Transverse colon (tissue), 4 donors: ENCODE results near the gene B3GNT7. TPM values are rescaled to one million over a fixed set of nuclear protein-coding genes. Genes with fewer than 3 reads are reported as not detected.

Experiments used
- DNase-seq: peaks from one replicate; pipeline ENCODE4 v3.0.0-alpha.2; 2019
- H3K27ac ChIP-seq, 4 donors: fragments of 200-600 bp; sonication (generic); 2 replicates each; pipeline ENCODE4 v1.5.1; 2016 to 2018; ENCODE audit warnings: inconsistent platforms in 4 of 4
- H3K27me3 ChIP-seq: fragments of 200-600 bp; sonication (generic); 2 replicates; pipeline ENCODE4 v1.5.1; 2017; ENCODE audit warnings: inconsistent platforms
- H3K36me3 ChIP-seq, 4 donors: fragments of 200-600 bp; sonication (generic); 2 replicates each; pipeline ENCODE4 v1.5.1; 2017 to 2019; ENCODE audit warnings: inconsistent platforms in 4 of 4
- H3K4me1 ChIP-seq, 4 donors: fragments of 200-600 bp; sonication (generic); 2 replicates each; pipeline ENCODE4 v1.5.1; 2017 to 2020; ENCODE audit warnings: inconsistent platforms in 4 of 4
- H3K4me3 ChIP-seq, 4 donors: fragments of 200-600 bp; sonication (generic); 1 replicate in 1 of 4; 2 replicates in 3 of 4; pipeline versions ENCODE4 v1.5.1 to v1.6.1; 2017 to 2019; ENCODE audit warnings: inconsistent platforms in 4 of 4
- H3K9me3 ChIP-seq, 2 donors: fragments of 200-600 bp; sonication (generic); 2 replicates each; pipeline ENCODE4 v1.5.1; 2017 to 2019; ENCODE audit warnings: inconsistent platforms in 2 of 2
- EP300 ChIP-seq: sonication (generic); formaldehyde crosslinking; IDR thresholded peaks from one replicate; pipeline ENCODE4 v1.6.1; 2017; ENCODE audit warnings: antibody characterized with exemption, low read depth
- POLR2A ChIP-seq: fragments of 450-650 bp; IDR thresholded peaks from one replicate; pipeline ENCODE4 v1.6.1; 2016; ENCODE audit warnings: antibody characterized with exemption, mild to moderate bottlenecking, moderate library complexity
- POLR2AphosphoS5 ChIP-seq, 3 donors: sonication (generic); formaldehyde crosslinking; IDR thresholded peaks; one replicate each; pipeline ENCODE4 v1.6.1; 2016; ENCODE audit warnings: antibody characterized with exemption in 3 of 3
- WGBS, 2 donors: methylation state at CpG; one replicate each; pipeline ENCODE4 v1.1.5; 2018; ENCODE audit warnings: low coverage in 1 of 2; 5-methylcytosine and 5-hydroxymethylcytosine counted together
- in situ Hi-C, 4 donors: fragments of 200-750 bp; cut with MboI; loops; one replicate each; pipeline versions ENCODE4 v1.15.0 to v1.15.1; 2017; ENCODE audit warnings: low sequenced_read_pairs in 3 of 4, low pct_ligation_motif_present in 1 of 4, low pct_unique_long_range_greater_than_20kb in 1 of 4
- intact Hi-C: fragments of 100-400 bp; cut with DNase I; formaldehyde crosslinking; loops from one replicate; pipeline ENCODE4 v1.15.1; 2023; ENCODE audit warnings: low total_unique reads
- total RNA-seq, 4 donors: library from RNA; depleted of rRNA; stranded (reverse); fragments of >200 nt; gene quantifications; one replicate each; pipeline ENCODE4 v1.1.0, GENCODE V29; 2016
- TF ChIP-seq, protein P1 (sequence below), 5 experiments: fragments of 200-600 bp in 3 of 5; fragments of 450-650 bp in 2 of 5; sonication (generic) in 3 of 5; IDR thresholded peaks; 1 replicate in 2 of 5; 2 replicates in 3 of 5; pipeline ENCODE4 v1.5.1; 2016 to 2017; ENCODE audit warnings: antibody characterized with exemption in 5 of 5, inconsistent platforms in 3 of 5, mild to moderate bottlenecking in 2 of 5, moderate library complexity in 1 of 5

The B3GNT7 gene
- total RNA-seq, 4 donors from 2014 or later: 41.8 to 113 (median 55.2) TPM

- peaks cover 0 to 15% (median 10%) of the 10 kb centered on the region in 4 donors for H3K4me1 ChIP-seq
- TF ChIP-seq, protein P1, sequence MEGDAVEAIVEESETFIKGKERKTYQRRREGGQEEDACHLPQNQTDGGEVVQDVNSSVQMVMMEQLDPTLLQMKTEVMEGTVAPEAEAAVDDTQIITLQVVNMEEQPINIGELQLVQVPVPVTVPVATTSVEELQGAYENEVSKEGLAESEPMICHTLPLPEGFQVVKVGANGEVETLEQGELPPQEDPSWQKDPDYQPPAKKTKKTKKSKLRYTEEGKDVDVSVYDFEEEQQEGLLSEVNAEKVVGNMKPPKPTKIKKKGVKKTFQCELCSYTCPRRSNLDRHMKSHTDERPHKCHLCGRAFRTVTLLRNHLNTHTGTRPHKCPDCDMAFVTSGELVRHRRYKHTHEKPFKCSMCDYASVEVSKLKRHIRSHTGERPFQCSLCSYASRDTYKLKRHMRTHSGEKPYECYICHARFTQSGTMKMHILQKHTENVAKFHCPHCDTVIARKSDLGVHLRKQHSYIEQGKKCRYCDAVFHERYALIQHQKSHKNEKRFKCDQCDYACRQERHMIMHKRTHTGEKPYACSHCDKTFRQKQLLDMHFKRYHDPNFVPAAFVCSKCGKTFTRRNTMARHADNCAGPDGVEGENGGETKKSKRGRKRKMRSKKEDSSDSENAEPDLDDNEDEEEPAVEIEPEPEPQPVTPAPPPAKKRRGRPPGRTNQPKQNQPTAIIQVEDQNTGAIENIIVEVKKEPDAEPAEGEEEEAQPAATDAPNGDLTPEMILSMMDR (IDR thresholded peaks at IDR 0.05): no peak
- TF ChIP-seq POLR2A: no peak
- intact Hi-C loops (no loop called here), in situ Hi-C loops (no loop called here)
- H3K27me3 ChIP-seq: no peaks in the 10 kb centered on the region
- no peak for DNase-seq
- no peak overlapping the region for H3K27ac ChIP-seq
- no peaks in the 10 kb centered on the region for H3K36me3 ChIP-seq
- WGBS, 2 donors: 85% methylated on average over 21 of the region's 23 CpGs; no CpG with 5 or more reads in 1 of the 2 donors
- H3K4me3 ChIP-seq: no peak overlapping the region
- no peaks in the 10 kb centered on the region for H3K9me3 ChIP-seq
Observed at GRCh38 chr2:231369580-231370428, 25.7 kb upstream of the B3GNT7 start.

DNA sequence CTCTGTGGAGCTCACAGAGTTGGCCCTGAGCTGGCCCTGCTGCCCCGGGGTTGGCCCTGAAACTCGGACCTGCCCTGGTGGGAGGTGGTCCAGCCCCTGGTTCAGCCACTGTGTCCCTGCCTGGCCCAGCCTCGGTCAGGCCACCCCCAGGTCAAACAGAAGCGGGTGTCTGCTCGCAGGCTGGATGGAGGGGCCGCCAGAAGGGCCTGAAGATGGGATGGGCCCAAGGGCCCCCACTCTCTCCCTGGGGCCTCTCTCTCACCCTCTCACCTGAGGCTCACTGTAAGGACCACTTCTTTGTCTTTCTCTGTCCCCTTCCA is 25.1 kb upstream of the B3GNT7 start:
- Histone ChIP-seq H3K9me3 (no peaks in the 10 kb centered on the region), H3K4me1 (peaks cover 0 to 10% (median 5%) of the 10 kb centered on the region in 4 donors), H3K36me3 (no peaks in the 10 kb centered on the region), H3K27ac (no peak overlapping the region), H3K4me3 (no peak overlapping the region), H3K27me3 (no peaks in the 10 kb centered on the region)
- WGBS, 2 donors: 98% methylated on average over 6 of the region's 6 CpGs; no CpG with 5 or more reads in 1 of the 2 donors
- DNase-seq: no peak
- intact Hi-C loops: no loop called here
- no peak for TF ChIP-seq EP300
- no peak for TF ChIP-seq POLR2AphosphoS5 (IDR thresholded peaks at IDR 0.05)
- no peak for TF ChIP-seq POLR2A
- TF ChIP-seq, protein P1 (IDR thresholded peaks at IDR 0.05): no peak
- in situ Hi-C loops: no loop called here

DNA sequence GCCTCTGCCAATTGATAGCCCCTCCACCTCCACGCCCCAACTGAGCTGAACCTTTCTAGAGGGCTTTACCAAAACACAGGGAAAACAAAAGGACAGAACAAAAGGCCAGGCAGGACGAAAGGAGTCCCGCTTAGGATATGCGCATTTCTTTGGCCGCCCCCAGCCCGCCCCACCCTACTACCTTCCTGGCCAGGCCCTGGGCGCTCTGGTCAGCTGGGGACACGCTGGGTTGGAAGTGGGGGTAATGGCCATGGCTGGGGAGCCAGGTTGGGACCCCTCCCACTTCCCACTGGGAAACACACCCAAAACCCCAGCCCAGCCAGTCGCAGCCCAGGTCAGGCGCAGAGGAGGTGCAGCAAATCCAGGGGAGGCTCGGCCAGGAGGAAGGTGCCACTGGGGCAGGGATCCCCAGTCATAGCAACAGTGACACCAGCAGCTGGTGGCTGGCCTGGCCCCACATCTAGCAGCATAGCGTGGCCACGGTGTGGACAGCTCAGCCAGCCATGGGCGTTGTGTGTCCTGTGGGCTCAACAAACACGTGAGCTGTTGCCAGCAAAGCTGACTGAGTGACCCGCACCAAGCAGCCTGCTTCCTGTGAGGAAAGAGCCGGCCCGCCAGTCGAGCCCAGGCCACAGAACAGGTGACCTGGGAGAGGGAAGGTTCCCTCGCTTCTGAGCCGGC is 24.6 kb upstream of the B3GNT7 start:
- intact Hi-C loops (no loop called here), in situ Hi-C loops (no loop called here)
- H3K27ac ChIP-seq: no peak overlapping the region
- WGBS, 2 donors: 91% methylated on average over 21 of the region's 21 CpGs; no CpG with 5 or more reads in 1 of the 2 donors
- no peaks in the 10 kb centered on the region for H3K27me3 ChIP-seq
- H3K4me1 ChIP-seq: peaks cover 0 to 5% (median 1%) of the 10 kb centered on the region in 4 donors
- H3K9me3 ChIP-seq: no peaks in the 10 kb centered on the region
- no peak for TF ChIP-seq POLR2AphosphoS5 (IDR thresholded peaks at IDR 0.05)
- TF ChIP-seq, protein P1 (IDR thresholded peaks at IDR 0.05): no peak
- no peak for TF ChIP-seq EP300
- no peak for TF ChIP-seq POLR2A
- DNase-seq: no peak
- no peaks in the 10 kb centered on the region for H3K36me3 ChIP-seq
- no peak overlapping the region for H3K4me3 ChIP-seq

DNA sequence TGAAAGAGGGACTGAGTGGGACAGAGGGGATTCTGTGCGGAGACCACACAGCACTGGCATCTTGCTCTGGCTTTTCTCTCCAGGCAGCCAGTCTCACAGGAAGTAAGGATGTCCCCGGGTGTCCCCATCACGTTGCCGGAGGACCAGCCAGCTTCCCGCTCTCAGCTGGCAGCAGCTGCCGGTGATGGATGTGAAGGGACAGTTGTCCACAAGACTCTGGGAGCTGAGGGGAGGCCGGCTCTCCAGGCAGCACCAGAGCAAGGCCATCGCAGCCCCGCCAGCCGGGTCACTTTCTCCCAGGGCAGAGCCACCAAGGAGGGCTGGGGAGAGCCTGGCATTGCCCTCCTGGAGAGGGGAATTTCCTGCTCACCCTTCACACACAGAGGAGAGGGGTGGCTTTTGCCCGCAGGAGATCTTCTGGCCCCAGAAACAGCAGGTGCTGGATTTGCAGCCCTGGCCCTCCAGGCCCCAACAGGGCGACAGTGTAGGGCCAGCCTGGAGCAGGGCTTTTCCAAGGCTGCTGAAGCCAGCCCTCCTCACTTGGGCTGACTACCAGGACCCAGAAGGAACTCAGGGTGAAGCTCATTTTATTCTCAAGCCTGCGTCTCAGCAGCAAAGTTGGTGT is 24.0 kb upstream of the B3GNT7 start:
- Histone ChIP-seq H3K9me3 (no peaks in the 10 kb centered on the region), H3K27me3 (no peaks in the 10 kb centered on the region), H3K4me1 (peaks cover 0 to 4% (median 0%) of the 10 kb centered on the region in 4 donors), H3K36me3 (no peaks in the 10 kb centered on the region), H3K4me3 (no peak overlapping the region), H3K27ac (no peak overlapping the region)
- DNase-seq: no peak
- TF ChIP-seq, protein P1 (IDR thresholded peaks at IDR 0.05): no peak
- TF ChIP-seq EP300 (no peak), POLR2AphosphoS5 (IDR thresholded peaks at IDR 0.05) (no peak)
- 91% methylated on average over 13 of the region's 13 CpGs; no CpG with 5 or more reads in 1 of the 2 donors for WGBS, 2 donors
- in situ Hi-C loops (no loop called here), intact Hi-C loops (no loop called here)
